Gastroesophageal sphincter (tissue), 4 donors: ENCODE data around the gene RSPH9. TPM values are rescaled to one million over a fixed set of nuclear protein-coding genes. Genes with fewer than 3 reads are reported as not detected.

Experiments used
- ATAC-seq: fragments of 150-250 bp; one replicate; pipeline ENCODE4 v1.9.1; 2016; ENCODE audit warnings: mild to moderate bottlenecking, moderate library complexity
- H3K27ac ChIP-seq, 4 donors: fragments of 200-600 bp; sonication (generic) in 3 of 4; 1 replicate in 3 of 4; 2 replicates in 1 of 4; pipeline ENCODE4 v1.5.1; 2016 to 2019
- H3K27me3 ChIP-seq: fragments of 200-600 bp; sonication (generic); one replicate; pipeline ENCODE4 v1.5.1; 2019
- H3K36me3 ChIP-seq, 2 donors: fragments of 200-600 bp; sonication (generic); one replicate each; pipeline ENCODE4 v1.5.1; 2019; ENCODE audit warnings: control low read depth in 1 of 2
- H3K4me1 ChIP-seq, 3 donors: fragments of 200-600 bp; sonication (generic); 1 replicate in 2 of 3; 2 replicates in 1 of 3; pipeline ENCODE4 v1.5.1; 2016 to 2019; ENCODE audit warnings: control low read depth in 2 of 3
- H3K4me3 ChIP-seq, 2 donors: fragments of 200-600 bp; sonication (generic); one replicate each; pipeline ENCODE4 v1.5.1; 2019; ENCODE audit warnings: mild to moderate bottlenecking in 1 of 2, moderate library complexity in 1 of 2
- H3K9me3 ChIP-seq, 3 donors: fragments of 200-600 bp; sonication (generic); one replicate each; pipeline ENCODE4 v1.5.1; 2017 to 2019; ENCODE audit warnings: control low read depth in 2 of 3
- CTCF ChIP-seq, 4 experiments: fragments of 200-600 bp in 2 of 4; fragments of 450-650 bp in 2 of 4; sonication (generic) in 1 of 4; IDR thresholded peaks; one replicate each; pipeline ENCODE4 v1.5.1; 2017 to 2019; ENCODE audit warnings: antibody characterized with exemption in 4 of 4, mild to moderate bottlenecking in 2 of 4, moderate library complexity in 2 of 4
- EP300 ChIP-seq: sonication (generic); formaldehyde crosslinking; IDR thresholded peaks from one replicate; pipeline ENCODE4 v1.6.1; 2017; ENCODE audit warnings: antibody characterized with exemption, mild to moderate bottlenecking
- POLR2A ChIP-seq, 2 donors: fragments of 450-650 bp; IDR thresholded peaks; one replicate each; pipeline ENCODE4 v1.6.1; 2017; ENCODE audit warnings: antibody characterized with exemption in 2 of 2, mild to moderate bottlenecking in 2 of 2, moderate library complexity in 1 of 2
- POLR2AphosphoS5 ChIP-seq: sonication (generic); formaldehyde crosslinking; IDR thresholded peaks from one replicate; pipeline ENCODE4 v1.6.1; 2017; ENCODE audit warnings: antibody characterized with exemption
- WGBS, 2 donors: methylation state at CpG; one replicate each; pipeline ENCODE4 v1.1.5; 2018; ENCODE audit warnings: low coverage in 1 of 2; 5-methylcytosine and 5-hydroxymethylcytosine counted together
- total RNA-seq, 4 donors: library from RNA; depleted of rRNA; stranded (reverse); fragments of >200 nt; gene quantifications; one replicate each; pipeline ENCODE4 v1.1.0, GENCODE V29; 2016

The RSPH9 gene
- total RNA-seq, 4 donors from 2014 or later = 0.16 TPM; not detected in 3

DNA sequence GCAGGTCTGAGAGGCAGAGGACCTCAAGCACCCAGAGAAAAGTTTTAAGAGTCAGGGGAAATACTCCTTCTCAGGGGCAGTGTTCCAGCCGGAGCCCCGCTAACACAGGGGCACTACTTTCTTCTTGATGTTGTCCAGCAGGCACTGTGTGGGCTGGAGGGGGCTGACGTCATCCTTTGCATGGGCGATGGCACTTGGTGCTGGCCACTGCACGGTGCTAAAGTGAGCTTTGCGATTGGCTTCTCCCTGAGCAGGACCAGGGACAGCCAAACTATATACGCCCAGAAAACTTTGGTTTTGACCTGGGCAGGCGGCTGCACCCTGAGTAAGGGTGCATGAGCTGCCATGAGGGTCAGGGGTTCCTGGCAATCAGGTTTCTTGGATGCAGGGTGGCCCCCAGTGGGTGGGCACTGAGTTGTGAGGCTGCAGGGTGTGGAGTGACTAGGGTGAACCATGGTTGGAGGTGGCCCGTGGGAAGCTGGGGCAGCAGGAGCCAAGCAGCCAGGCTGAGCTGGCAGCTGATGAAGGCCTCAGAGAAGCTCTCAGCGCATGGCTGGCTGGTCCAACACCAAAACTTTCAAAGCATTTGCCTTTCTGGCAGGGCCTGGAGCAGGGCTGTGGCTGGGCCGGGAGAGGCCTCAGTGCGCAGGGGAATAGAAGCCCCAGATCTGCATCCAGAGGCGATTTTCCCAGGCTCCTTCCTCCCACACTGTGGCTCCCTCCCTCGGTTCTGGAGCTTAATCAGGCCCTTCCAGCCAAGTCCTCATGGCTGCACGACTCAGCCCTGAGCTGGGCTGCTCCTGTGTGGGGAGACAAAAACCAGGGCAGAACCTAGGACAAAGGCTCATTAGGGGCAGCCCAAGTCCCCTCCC is 24.4 kb downstream of the RSPH9 start:
- peak; percentile 59 for ATAC-seq

DNA sequence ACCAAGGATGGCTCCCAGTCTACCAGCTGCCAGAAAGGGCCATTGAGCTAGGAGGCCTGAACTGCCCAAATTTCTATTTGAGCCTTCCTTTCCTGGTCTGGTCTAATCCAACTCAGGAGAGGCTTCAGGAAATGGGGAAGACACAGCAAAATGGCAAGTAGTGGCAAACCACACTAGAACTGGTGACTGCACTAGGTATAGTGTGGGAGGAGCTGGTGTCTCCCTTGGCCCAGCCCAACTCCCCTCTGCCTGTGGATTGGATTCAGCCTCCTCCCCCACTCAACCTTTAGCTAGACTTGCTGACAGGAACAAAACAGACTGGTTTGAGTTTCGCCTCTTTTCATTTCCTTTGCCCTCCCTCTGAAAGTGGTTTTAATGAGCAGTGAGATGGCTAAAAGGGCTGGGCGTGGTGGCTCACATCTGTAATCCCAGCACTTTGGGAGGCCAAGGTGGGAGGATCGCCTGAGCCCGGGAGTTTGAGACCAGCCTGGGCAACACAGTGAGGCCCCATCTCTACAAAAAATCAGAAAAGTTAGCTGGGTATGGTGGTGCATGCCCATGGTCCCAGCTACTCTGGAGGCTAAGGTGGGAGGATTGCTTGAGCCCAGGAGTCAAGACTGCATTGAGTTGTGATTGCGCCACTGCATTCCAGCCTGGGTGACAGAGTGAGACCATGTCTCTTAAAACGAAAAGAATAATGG is 25.2 kb downstream of the RSPH9 start:
- H3K4me1 ChIP-seq = peaks cover 0 to 65% (median 27%) of the 10 kb centered on the region in 3 donors
- H3K9me3 ChIP-seq = no peaks in the 10 kb centered on the region
- H3K27ac ChIP-seq = peak overlapping the region in 3 of 4 donors; percentile 43 to 54 (median 48)
- TF ChIP-seq POLR2AphosphoS5 = no peak
- no peak for TF ChIP-seq POLR2A (IDR thresholded peaks at IDR 0.05)
- no peak for TF ChIP-seq EP300
- no peak for TF ChIP-seq CTCF (IDR thresholded peaks at IDR 0.05)
- WGBS, 2 donors = 60 to 80% methylated on average over 2 to 5 of the region's 6 CpGs
- no peaks in the 10 kb centered on the region for H3K27me3 ChIP-seq
- ATAC-seq = no peak
- H3K4me3 ChIP-seq = no peak overlapping the region
- peaks cover 0 to 48% of the 10 kb centered on the region in 2 donors for H3K36me3 ChIP-seq

More for the DNA sequence above, 24.4 kb downstream of the RSPH9 start:
- Histone ChIP-seq H3K36me3 (peaks cover 0 to 41% of the 10 kb centered on the region in 2 donors), H3K9me3 (no peaks in the 10 kb centered on the region), H3K27me3 (no peaks in the 10 kb centered on the region), H3K27ac (peak overlapping the region in 3 of 4 donors; percentile 43 to 54 (median 48)), H3K4me1 (peaks cover 0 to 65% (median 27%) of the 10 kb centered on the region in 3 donors), H3K4me3 (no peak overlapping the region)
- TF ChIP-seq POLR2AphosphoS5 (no peak), CTCF (IDR thresholded peaks at IDR 0.05) (no peak)
- WGBS, 2 donors = 23% methylated on average over 4 of the region's 15 CpGs; no CpG with 5 or more reads in 1 of the 2 donors

DNA sequence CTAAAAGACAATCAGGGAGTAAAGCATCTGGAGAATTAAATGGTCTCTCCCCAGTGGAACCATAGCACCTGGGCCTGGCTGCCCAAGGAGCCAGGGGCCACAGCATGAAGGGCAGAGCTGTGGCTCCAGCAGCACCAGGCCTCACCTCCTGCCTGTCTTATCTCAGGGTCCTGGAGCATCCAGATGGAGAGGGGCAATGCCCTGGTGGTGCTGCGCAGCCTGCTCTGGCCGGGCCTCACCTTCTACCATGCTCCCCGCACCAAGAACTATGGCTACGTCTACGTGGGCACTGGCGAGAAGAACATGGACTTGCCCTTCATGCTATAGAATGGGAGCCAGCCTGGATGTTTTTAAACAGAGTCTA is 25.8 kb downstream of the RSPH9 start:
- Histone ChIP-seq H3K4me1 (peaks cover 0 to 65% (median 27%) of the 10 kb centered on the region in 3 donors), H3K27me3 (no peaks in the 10 kb centered on the region), H3K9me3 (no peaks in the 10 kb centered on the region), H3K27ac (peak overlapping the region in 1 of 4 donors; percentile 48), H3K36me3 (peaks cover 0 to 54% of the 10 kb centered on the region in 2 donors), H3K4me3 (no peak overlapping the region)
- WGBS, 2 donors = 100% methylated on average over 2 of the region's 6 CpGs; no CpG with 5 or more reads in 1 of the 2 donors
- ATAC-seq = no peak
- no peak for TF ChIP-seq POLR2A (IDR thresholded peaks at IDR 0.05)
- TF ChIP-seq POLR2AphosphoS5 = no peak
- no peak for TF ChIP-seq EP300
- no peak for TF ChIP-seq CTCF (IDR thresholded peaks at IDR 0.05)

DNA sequence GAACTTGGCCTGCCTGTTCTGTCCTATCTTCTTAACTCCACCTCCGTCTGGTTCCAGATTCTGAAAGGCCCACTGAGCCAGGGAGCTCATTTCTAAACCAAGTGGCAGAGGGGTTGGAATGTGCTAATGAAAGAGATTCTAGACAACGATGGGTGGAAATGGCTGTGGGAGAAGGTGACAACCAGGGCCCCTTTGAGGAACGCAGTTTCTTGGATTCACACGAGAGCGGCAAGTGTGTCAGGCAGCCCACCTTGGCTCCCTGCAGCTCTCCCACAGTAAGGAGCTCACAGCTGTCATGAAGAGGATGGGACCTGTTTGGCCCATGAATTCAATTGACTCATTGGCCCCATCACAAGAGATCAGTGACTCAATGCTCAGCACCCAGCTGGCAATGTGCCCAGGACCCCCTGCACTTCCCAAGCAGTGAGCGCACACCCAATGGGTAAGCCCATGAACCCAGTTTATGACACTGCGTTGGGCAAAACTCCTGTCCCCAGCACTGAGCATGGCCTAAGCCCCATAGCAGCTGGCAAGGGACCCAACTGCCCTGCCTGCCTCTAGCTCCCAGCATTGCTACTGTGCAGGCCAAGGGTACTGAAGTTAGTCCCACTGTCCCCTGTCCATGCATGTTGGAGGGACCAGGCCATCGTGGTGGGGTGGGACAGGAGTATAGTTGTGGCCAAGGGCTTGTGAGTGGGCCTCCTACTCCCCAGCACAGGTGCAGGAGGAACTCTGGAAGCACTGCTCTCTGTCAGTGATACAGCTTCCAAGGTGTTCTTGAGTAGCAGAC is 26.4 kb downstream of the RSPH9 start:
- Histone ChIP-seq H3K36me3 (peaks cover 0 to 60% of the 10 kb centered on the region in 2 donors), H3K27ac (no peak overlapping the region), H3K4me3 (no peak overlapping the region), H3K9me3 (no peaks in the 10 kb centered on the region), H3K4me1 (peaks cover 0 to 65% (median 27%) of the 10 kb centered on the region in 3 donors), H3K27me3 (no peaks in the 10 kb centered on the region)
- ATAC-seq = no peak
- TF ChIP-seq EP300 = no peak
- TF ChIP-seq CTCF (IDR thresholded peaks at IDR 0.05) = no peak
- no peak for TF ChIP-seq POLR2A (IDR thresholded peaks at IDR 0.05)
- TF ChIP-seq POLR2AphosphoS5 = no peak
- WGBS, 2 donors = 89% methylated on average over 5 of the region's 8 CpGs; no CpG with 5 or more reads in 1 of the 2 donors
